Measurements from ENCODE around the gene ZBTB20. TPM values are rescaled to one million over a fixed set of nuclear protein-coding genes. Genes with fewer than 3 reads are reported as not detected.

ZBTB20 gene
- total RNA-seq, 2 donors from 2014 or later = 111 to 189 TPM

DNA sequence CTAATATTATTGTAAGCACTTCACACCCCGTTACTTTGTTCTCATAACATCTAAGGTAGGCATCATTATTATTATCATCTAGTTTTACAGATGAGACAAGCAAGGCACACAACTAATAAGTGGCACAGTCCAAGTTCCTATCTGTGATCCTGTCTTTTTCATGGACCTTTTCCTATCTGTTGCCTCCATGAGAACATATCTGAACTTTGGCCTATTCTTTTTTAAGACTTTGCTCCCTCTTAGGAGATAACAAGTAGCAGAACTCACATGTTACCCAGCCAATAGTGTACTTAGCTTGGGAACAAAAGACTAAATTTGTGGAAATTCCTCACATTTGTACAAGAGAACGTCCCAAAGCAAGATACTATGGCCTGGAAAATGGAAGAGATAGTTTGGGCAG, 680.8 kb downstream of the ZBTB20 start:
- no peaks in the 10 kb centered on the region for H3K36me3 ChIP-seq
- H3K27me3 ChIP-seq (replicated peaks; ENCODE audit: insufficient read depth) = no peaks in the 10 kb centered on the region
- 98% methylated on average over 2 of the region's 2 CpGs for WGBS
- H3K27ac ChIP-seq = no peak overlapping the region
- no peaks in the 10 kb centered on the region for H3K4me1 ChIP-seq (replicated peaks)
- intact Hi-C loops (cut with DNase I) = no loop called here
- TF ChIP-seq POLR2AphosphoS5 (IDR thresholded peaks at IDR 0.05) (no peak), POLR2A (IDR thresholded peaks at IDR 0.05) (no peak)
- TF ChIP-seq, protein P1, sequence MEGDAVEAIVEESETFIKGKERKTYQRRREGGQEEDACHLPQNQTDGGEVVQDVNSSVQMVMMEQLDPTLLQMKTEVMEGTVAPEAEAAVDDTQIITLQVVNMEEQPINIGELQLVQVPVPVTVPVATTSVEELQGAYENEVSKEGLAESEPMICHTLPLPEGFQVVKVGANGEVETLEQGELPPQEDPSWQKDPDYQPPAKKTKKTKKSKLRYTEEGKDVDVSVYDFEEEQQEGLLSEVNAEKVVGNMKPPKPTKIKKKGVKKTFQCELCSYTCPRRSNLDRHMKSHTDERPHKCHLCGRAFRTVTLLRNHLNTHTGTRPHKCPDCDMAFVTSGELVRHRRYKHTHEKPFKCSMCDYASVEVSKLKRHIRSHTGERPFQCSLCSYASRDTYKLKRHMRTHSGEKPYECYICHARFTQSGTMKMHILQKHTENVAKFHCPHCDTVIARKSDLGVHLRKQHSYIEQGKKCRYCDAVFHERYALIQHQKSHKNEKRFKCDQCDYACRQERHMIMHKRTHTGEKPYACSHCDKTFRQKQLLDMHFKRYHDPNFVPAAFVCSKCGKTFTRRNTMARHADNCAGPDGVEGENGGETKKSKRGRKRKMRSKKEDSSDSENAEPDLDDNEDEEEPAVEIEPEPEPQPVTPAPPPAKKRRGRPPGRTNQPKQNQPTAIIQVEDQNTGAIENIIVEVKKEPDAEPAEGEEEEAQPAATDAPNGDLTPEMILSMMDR (IDR thresholded peaks at IDR 0.05) = no peak
- H3K4me3 ChIP-seq = no peak overlapping the region
- no peaks in the 10 kb centered on the region for H3K9me3 ChIP-seq
- no peak for DNase-seq (ENCODE audit: low spot score)

DNA sequence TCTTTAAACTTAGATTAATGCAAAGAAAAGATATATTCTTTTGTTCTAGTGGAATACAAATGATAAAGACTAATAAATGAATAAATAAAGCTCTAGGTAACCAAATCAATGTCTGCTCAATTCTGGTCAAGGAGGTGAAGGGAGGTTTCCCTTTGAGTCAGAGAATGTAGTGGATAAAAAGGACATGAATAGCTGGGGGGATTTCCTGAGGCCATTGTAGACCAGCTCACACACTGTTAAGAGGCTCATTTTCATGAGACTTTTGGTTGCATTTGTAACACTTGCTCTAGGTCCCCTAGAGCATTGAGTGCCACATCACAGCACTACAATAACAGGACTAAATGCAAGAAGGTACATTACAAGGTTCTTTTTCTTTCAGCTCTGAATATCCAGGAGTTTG, 682.5 kb downstream of the ZBTB20 start:
- Histone ChIP-seq H3K4me3 (no peak overlapping the region), H3K4me1 (replicated peaks) (no peaks in the 10 kb centered on the region), H3K36me3 (no peaks in the 10 kb centered on the region), H3K27ac (no peak overlapping the region), H3K27me3 (replicated peaks; ENCODE audit: insufficient read depth) (no peaks in the 10 kb centered on the region), H3K9me3 (no peaks in the 10 kb centered on the region)
- intact Hi-C loops (cut with DNase I) = no loop called here
- no peak for DNase-seq (ENCODE audit: low spot score)
- TF ChIP-seq POLR2AphosphoS5 (IDR thresholded peaks at IDR 0.05) (no peak), POLR2A (IDR thresholded peaks at IDR 0.05) (no peak)
- TF ChIP-seq, protein P1 (IDR thresholded peaks at IDR 0.05) = no peak

GRCh38 chr3:114462750-114463149, 684.3 kb downstream of the ZBTB20 start:
- WGBS = 93% methylated on average over 3 of the region's 3 CpGs
- Histone ChIP-seq H3K4me3 (no peak overlapping the region), H3K9me3 (no peaks in the 10 kb centered on the region), H3K4me1 (replicated peaks) (no peaks in the 10 kb centered on the region), H3K27me3 (replicated peaks; ENCODE audit: insufficient read depth) (no peaks in the 10 kb centered on the region), H3K27ac (no peak overlapping the region), H3K36me3 (no peaks in the 10 kb centered on the region)
- DNase-seq (ENCODE audit: low spot score) = no peak
- TF ChIP-seq, protein P1 (IDR thresholded peaks at IDR 0.05) = no peak
- TF ChIP-seq POLR2A (IDR thresholded peaks at IDR 0.05) (no peak), POLR2AphosphoS5 (IDR thresholded peaks at IDR 0.05) (no peak)
- intact Hi-C loops (cut with DNase I) = no loop called here

- intact Hi-C loops (cut with DNase I) = no loop called here
- no peak overlapping the region for H3K27ac ChIP-seq
- no peaks in the 10 kb centered on the region for H3K27me3 ChIP-seq (replicated peaks; ENCODE audit: insufficient read depth)
- no peaks in the 10 kb centered on the region for H3K36me3 ChIP-seq
- no peak for DNase-seq (ENCODE audit: low spot score)
- WGBS = 100% methylated on average over 1 of the region's 1 CpG
- H3K4me1 ChIP-seq (replicated peaks) = no peaks in the 10 kb centered on the region
- no peak overlapping the region for H3K4me3 ChIP-seq
- TF ChIP-seq, protein P1 (IDR thresholded peaks at IDR 0.05) = no peak
- no peak for TF ChIP-seq POLR2AphosphoS5 (IDR thresholded peaks at IDR 0.05)
- TF ChIP-seq POLR2A (IDR thresholded peaks at IDR 0.05) = no peak
- no peaks in the 10 kb centered on the region for H3K9me3 ChIP-seq
These were observed 686.6 kb downstream of the ZBTB20 start for GRCh38 chr3:114460459-114460858.

DNA sequence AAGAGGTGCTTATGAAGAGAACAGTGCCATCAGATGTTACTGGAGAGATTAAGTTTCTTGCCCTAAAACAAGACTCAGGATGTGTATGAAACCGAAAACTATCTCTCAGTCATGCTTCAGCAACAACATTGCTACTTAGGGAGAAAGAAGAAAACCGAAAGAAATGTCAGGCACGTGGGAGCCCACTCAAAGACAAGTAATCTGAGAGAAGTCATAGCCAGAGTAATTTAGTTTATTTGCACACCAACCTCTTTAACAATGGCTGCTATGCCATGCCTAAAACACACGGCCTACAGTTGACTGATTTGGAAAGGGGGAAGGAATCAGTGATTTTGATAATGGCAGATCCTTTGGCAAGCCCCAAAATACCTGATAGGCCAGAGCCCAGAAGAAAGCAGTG, 690.3 kb downstream of the ZBTB20 start:
- Histone ChIP-seq H3K9me3 (no peaks in the 10 kb centered on the region), H3K27ac (no peak overlapping the region), H3K27me3 (replicated peaks; ENCODE audit: insufficient read depth) (no peaks in the 10 kb centered on the region), H3K36me3 (no peaks in the 10 kb centered on the region), H3K4me3 (no peak overlapping the region), H3K4me1 (replicated peaks) (no peaks in the 10 kb centered on the region)
- no peak for TF ChIP-seq POLR2AphosphoS5 (IDR thresholded peaks at IDR 0.05)
- no peak for TF ChIP-seq POLR2A (IDR thresholded peaks at IDR 0.05)
- TF ChIP-seq, protein P1 (IDR thresholded peaks at IDR 0.05) = no peak
- DNase-seq (ENCODE audit: low spot score) = no peak
- WGBS = 89% methylated on average over 4 of the region's 4 CpGs
- intact Hi-C loops (cut with DNase I) = no loop called here
